ENCODE data around the gene MICB. TPM values are rescaled to one million over a fixed set of nuclear protein-coding genes. Genes with fewer than 3 reads are reported as not detected.
"Not testable (repeated sequence)": the region's sequence is repeated elsewhere in the genome, so short reads cannot be mapped to it uniquely, and the experiment has no call there.

The MICB gene
- total and polyA plus RNA-seq, 7 experiments from 2014 or later, result 3.4 to 49.5 (median 12.6) TPM

- H3K4me1 ChIP-seq (ENCODE audit: control insufficient read depth in 2 of 2, insufficient read depth in 2 of 2, low read length in 2 of 2), result peaks cover 16 to 25% of the 10 kb centered on the region in 2 donors
- Mint-ChIP-seq H3K9me3 (peaks cover 0 to 1% (median 0%) of the 10 kb centered on the region in 11 donors), H3K36me3 (peaks cover 0 to 5% (median 0%) of the 10 kb centered on the region in 5 donors), H3K4me1 (peaks cover 22 to 49% (median 43%) of the 10 kb centered on the region in 7 donors), H3K27me3 (no peaks in the 10 kb centered on the region), H3K27ac (peak overlapping the region; percentile 78 to 98 (median 95)), H3K4me3 (peak overlapping the region; percentile 81 to 97 (median 91))
- intact Hi-C loops (cut with micrococcal nuclease), result loop anchor here (1.0 to 10.0 kb wide), 12 partner anchors 24 to 411 kb away; partner anchors contain the start of genes BAG6 (in 2 of the 2), PRRC2A (in 2 of the 2), ABHD16A (in 1 of the 2) and EHMT2 (in 1 of the 2)
- no peaks in the 10 kb centered on the region for H3K27me3 ChIP-seq (ENCODE audit: control insufficient read depth in 2 of 2, insufficient read depth in 2 of 2, low read length in 2 of 2)
- H3K9me3 ChIP-seq (ENCODE audit: control insufficient read depth in 2 of 3, low read length in 3 of 3), result no peaks in the 10 kb centered on the region
- H3K4me3 ChIP-seq (ENCODE audit: low read length), result peak overlapping the region; percentile 68
- peak overlapping the region; percentile 89 for H3K27ac ChIP-seq (ENCODE audit: low read depth, low read length)
- no peak for ATAC-seq
- ChIA-PET CTCF (interaction anchor here (1.0 to 13.5 kb wide), 6 partner anchors 12 to 282 kb away, joined by 3 to 501 read pairs (median 6); partner anchors contain the start of genes LST1, LTB, NCR3 and TNF), POLR2A (interaction anchor here (0.6 to 53.8 kb wide), 10 partner anchors 9 to 1424 kb away, joined by 3 to 3078 read pairs (median 4); partner anchors contain the start of genes AIF1, LSM2, LST1 and LTA)
- no peaks in the 10 kb centered on the region for H3K36me3 ChIP-seq (ENCODE audit: control insufficient read depth in 2 of 3, insufficient read depth in 3 of 3, low read length in 3 of 3)
- DNase-seq, result no peak
Observed at GRCh38 chr6:31547727-31548543, 50.0 kb downstream of the MICB start.

GRCh38 chr6:31548544-31548873 lies 50.6 kb downstream of the MICB start:
- H3K9me3 ChIP-seq (ENCODE audit: control insufficient read depth in 2 of 3, low read length in 3 of 3), result no peaks in the 10 kb centered on the region
- no peaks in the 10 kb centered on the region for H3K27me3 ChIP-seq (ENCODE audit: control insufficient read depth in 2 of 2, insufficient read depth in 2 of 2, low read length in 2 of 2)
- Mint-ChIP-seq H3K9me3 (peaks cover 0 to 1% (median 0%) of the 10 kb centered on the region in 11 donors), H3K4me3 (peak overlapping the region in 5 of 10 donors; percentile 19 to 95 (median 81)), H3K27ac (peak overlapping the region; percentile 25 to 97 (median 78)), H3K36me3 (peaks cover 0 to 6% (median 0%) of the 10 kb centered on the region in 5 donors), H3K4me1 (peaks cover 22 to 45% (median 39%) of the 10 kb centered on the region in 7 donors), H3K27me3 (no peaks in the 10 kb centered on the region)
- ChIA-PET CTCF (interaction anchor here (0.5 to 13.5 kb wide), 6 partner anchors 21 to 282 kb away, joined by 3 to 501 read pairs (median 6); partner anchors contain the start of genes LST1, LTB, NCR3 and TNF), POLR2A (interaction anchor here (0.8 to 53.8 kb wide), 6 partner anchors 9 to 278 kb away, joined by 3 to 3078 read pairs (median 3); partner anchors contain the start of genes AIF1, LST1, LTA and LTB)
- no peak overlapping the region for H3K4me3 ChIP-seq (ENCODE audit: low read length)
- DNase-seq (no peak), ATAC-seq (no peak)
- intact Hi-C loops (cut with micrococcal nuclease), result loop anchor here in 1 of 2 donors (10.0 kb wide), 1 partner anchor 156 kb away; the partner anchor contains the start of genes ABHD16A and LY6G6F
- peak overlapping the region; percentile 89 for H3K27ac ChIP-seq (ENCODE audit: low read depth, low read length)
- H3K4me1 ChIP-seq (ENCODE audit: control insufficient read depth in 2 of 2, insufficient read depth in 2 of 2, low read length in 2 of 2), result peaks cover 16 to 21% of the 10 kb centered on the region in 2 donors
- H3K36me3 ChIP-seq (ENCODE audit: control insufficient read depth in 2 of 3, insufficient read depth in 3 of 3, low read length in 3 of 3), result no peaks in the 10 kb centered on the region

GRCh38 chr6:31551371-31551770 lies 53.4 kb downstream of the MICB start:
- peak overlapping the region in 3 of 10 donors; percentile 17 to 56 (median 44) for H3K4me3 Mint-ChIP-seq
- ChIA-PET CTCF (interaction anchor here (0.6 to 13.5 kb wide), 19 partner anchors 9 to 279 kb away, joined by 3 to 501 read pairs (median 5); partner anchors contain the start of genes BAG6, DDX39B, LST1 and LTB), POLR2A (interaction anchor here (1.2 to 53.8 kb wide), 7 partner anchors 8 to 279 kb away, joined by 5 to 3078 read pairs (median 7); partner anchors contain the start of genes ABHD16A, AIF1, BAG6 and DDX39B)
- H3K27me3 ChIP-seq (ENCODE audit: control insufficient read depth in 2 of 2, insufficient read depth in 2 of 2, low read length in 2 of 2); H3K9me3 ChIP-seq (ENCODE audit: control insufficient read depth in 2 of 3, low read length in 3 of 3); H3K9me3 Mint-ChIP-seq; H3K27me3 Mint-ChIP-seq; H3K36me3 Mint-ChIP-seq; H3K4me3 ChIP-seq (ENCODE audit: low read length); H3K36me3 ChIP-seq (ENCODE audit: control insufficient read depth in 2 of 3, insufficient read depth in 3 of 3, low read length in 3 of 3); H3K27ac ChIP-seq (ENCODE audit: low read depth, low read length): not testable (repeated sequence)
- intact Hi-C loops (cut with micrococcal nuclease), result loop anchor here (1.0 kb wide), 3 partner anchors 21 to 47 kb away; partner anchors contain the start of gene LTA (in 1 of the 2)
- peaks cover 20 to 48% (median 45%) of the 10 kb centered on the region in 7 donors for H3K4me1 Mint-ChIP-seq
- ATAC-seq (peak; percentile 44), DNase-seq (peak in 8 of 9 donors; percentile 52 to 71 (median 60))
- H3K27ac Mint-ChIP-seq, result peak overlapping the region in 8 of 9 donors; percentile 36 to 86 (median 66)
- peaks cover 20 to 24% of the 10 kb centered on the region in 2 donors for H3K4me1 ChIP-seq (ENCODE audit: control insufficient read depth in 2 of 2, insufficient read depth in 2 of 2, low read length in 2 of 2)

GRCh38 chr6:31556307-31556706 lies 58.4 kb downstream of the MICB start:
- Mint-ChIP-seq H3K27me3 (peaks cover 0 to 2% (median 0%) of the 10 kb centered on the region in 5 donors), H3K4me3 (no peak overlapping the region), H3K27ac (peak overlapping the region in 2 of 9 donors; percentile 12 to 21), H3K4me1 (peaks cover 36 to 59% (median 52%) of the 10 kb centered on the region in 7 donors), H3K9me3 (no peaks in the 10 kb centered on the region), H3K36me3 (peaks cover 5 to 37% (median 8%) of the 10 kb centered on the region in 5 donors)
- Histone ChIP-seq H3K4me1 (ENCODE audit: control insufficient read depth in 2 of 2, insufficient read depth in 2 of 2, low read length in 2 of 2) (peaks cover 43 to 50% of the 10 kb centered on the region in 2 donors), H3K27ac (ENCODE audit: low read depth, low read length) (no peak overlapping the region), H3K36me3 (ENCODE audit: control insufficient read depth in 2 of 3, insufficient read depth in 3 of 3, low read length in 3 of 3) (no peaks in the 10 kb centered on the region), H3K4me3 (ENCODE audit: low read length) (no peak overlapping the region), H3K9me3 (ENCODE audit: control insufficient read depth in 2 of 3, low read length in 3 of 3) (no peaks in the 10 kb centered on the region), H3K27me3 (ENCODE audit: control insufficient read depth in 2 of 2, insufficient read depth in 2 of 2, low read length in 2 of 2) (no peaks in the 10 kb centered on the region)
- no peak for ATAC-seq
- intact Hi-C loops (cut with micrococcal nuclease), result no loop called here
- POLR2A ChIA-PET, result interaction anchor here (0.6 to 53.8 kb wide), 5 partner anchors 9 to 96 kb away, joined by 3 to 3078 read pairs (median 5); partner anchors contain the start of genes AIF1, BAG6, LST1 and LTA
- no peak for DNase-seq
- CTCF ChIA-PET, result interaction anchor here (0.7 to 13.5 kb wide), 3 partner anchors 24 to 41 kb away, joined by 3 to 298 read pairs (median 57); partner anchors contain the start of genes LST1, LTB, NCR3 and TNF

- no peaks in the 10 kb centered on the region for H3K27me3 ChIP-seq (ENCODE audit: control insufficient read depth in 2 of 2, insufficient read depth in 2 of 2, low read length in 2 of 2)
- ATAC-seq (no peak), DNase-seq (no peak)
- no peaks in the 10 kb centered on the region for H3K36me3 ChIP-seq (ENCODE audit: control insufficient read depth in 2 of 3, insufficient read depth in 3 of 3, low read length in 3 of 3)
- ChIA-PET CTCF (interaction anchor here (0.7 to 13.5 kb wide), 4 partner anchors 14 to 40 kb away, joined by 3 to 298 read pairs (median 30); partner anchors contain the start of genes LST1, LTB and TNF), POLR2A (interaction anchor here (0.6 to 53.8 kb wide), 4 partner anchors 9 to 38 kb away, joined by 3 to 3078 read pairs (median 10); partner anchors contain the start of genes AIF1, DDX39B, LST1 and LTA)
- peak overlapping the region; percentile 57 for H3K27ac ChIP-seq (ENCODE audit: low read depth, low read length)
- H3K27ac Mint-ChIP-seq, result peak overlapping the region in 1 of 9 donors; percentile 89
- no peak overlapping the region for H3K4me3 ChIP-seq (ENCODE audit: low read length)
- H3K36me3 Mint-ChIP-seq, result peaks cover 5 to 41% (median 8%) of the 10 kb centered on the region in 5 donors
- peak overlapping the region in 7 of 10 donors; percentile 13 to 87 (median 75) for H3K4me3 Mint-ChIP-seq
- H3K4me1 ChIP-seq (ENCODE audit: control insufficient read depth in 2 of 2, insufficient read depth in 2 of 2, low read length in 2 of 2), result peaks cover 42 to 60% of the 10 kb centered on the region in 2 donors
- H3K4me1 Mint-ChIP-seq, result peaks cover 36 to 65% (median 56%) of the 10 kb centered on the region in 7 donors
- peaks cover 0 to 11% (median 0%) of the 10 kb centered on the region in 5 donors for H3K27me3 Mint-ChIP-seq
- intact Hi-C loops (cut with micrococcal nuclease), result loop anchor here (2.0 kb wide), 2 partner anchors 17 to 23 kb away; partner anchors contain the start of gene TNF (in 1 of the 2)
- no peaks in the 10 kb centered on the region for H3K9me3 ChIP-seq (ENCODE audit: control insufficient read depth in 2 of 3, low read length in 3 of 3)
- H3K9me3 Mint-ChIP-seq, result no peaks in the 10 kb centered on the region
Observed at GRCh38 chr6:31557443-31558317, 59.7 kb downstream of the MICB start.
